ENCODE measurements around the gene PSME3. TPM values are rescaled to one million over a fixed set of nuclear protein-coding genes. Genes with fewer than 3 reads are reported as not detected.

Gene PSME3
- total and polyA plus RNA-seq, 2 of the 13 experiments (the other 11 are each of a cell fraction or from before 2014, with no cell fraction given), result 66.3 to 135 TPM

DNA sequence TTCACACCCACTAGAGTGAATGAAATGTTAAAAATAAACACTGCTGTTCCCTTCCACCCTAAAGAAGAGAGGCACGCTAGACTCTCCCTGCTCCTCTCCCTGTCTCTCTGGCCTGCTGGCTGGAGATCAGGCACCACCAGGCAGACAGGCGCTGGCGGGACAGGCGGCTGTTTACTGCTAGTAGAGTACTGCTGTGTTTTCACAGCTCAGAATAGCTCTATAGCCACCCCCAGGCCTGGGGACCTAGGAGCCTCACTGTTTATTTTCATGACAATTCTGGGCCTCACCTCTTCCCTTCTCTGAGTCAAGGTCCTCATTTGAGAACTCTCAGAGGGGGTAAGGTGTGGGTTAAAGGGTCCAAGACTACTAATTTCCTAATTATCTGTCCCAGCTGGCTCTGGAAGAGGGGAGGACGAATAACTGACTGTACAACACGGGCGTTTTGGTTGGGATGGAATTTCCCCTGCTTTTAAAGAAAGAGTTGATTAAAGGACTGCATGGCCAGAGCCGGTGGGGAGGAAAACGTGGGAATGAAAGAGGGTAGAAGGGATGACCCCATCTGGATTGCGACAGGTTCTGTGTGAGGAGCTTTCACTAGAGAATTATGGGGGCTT lies 58.4 kb downstream of the PSME3 start (continued):
- TF ChIP-seq, protein P1, sequence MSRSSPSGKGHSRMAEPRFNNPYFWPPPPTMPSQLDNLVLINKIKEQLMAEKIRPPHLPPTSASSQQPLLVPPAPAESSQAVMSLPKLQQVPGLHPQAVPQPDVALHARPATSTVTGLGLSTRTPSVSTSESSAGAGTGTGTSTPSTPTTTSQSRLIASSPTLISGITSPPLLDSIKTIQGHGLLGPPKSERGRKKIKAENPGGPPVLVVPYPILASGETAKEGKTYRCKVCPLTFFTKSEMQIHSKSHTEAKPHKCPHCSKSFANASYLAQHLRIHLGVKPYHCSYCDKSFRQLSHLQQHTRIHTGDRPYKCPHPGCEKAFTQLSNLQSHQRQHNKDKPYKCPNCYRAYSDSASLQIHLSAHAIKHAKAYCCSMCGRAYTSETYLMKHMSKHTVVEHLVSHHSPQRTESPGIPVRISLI (CRISPR knock-in tag; IDR thresholded peaks at IDR 0.05; ENCODE audit: borderline replicate concordance), result no peak
- 0 out of 2 replicates have a peak, but pooled peaks have one; percentile 62 for TF ChIP-seq FOXJ3 (CRISPR knock-in tag; IDR thresholded peaks at IDR 0.05; ENCODE audit: borderline replicate concordance)
- TF ChIP-seq NR2F2 (IDR thresholded peaks at IDR 0.05; ENCODE audit: borderline replicate concordance, low read depth), result 0 out of 2 replicates have a peak, but pooled peaks have one; percentile 24
- no peak for TF ChIP-seq MED8 (CRISPR knock-in tag; IDR thresholded peaks at IDR 0.05; ENCODE audit: insufficient replicate concordance)
- no peak for TF ChIP-seq ZFP1 (CRISPR knock-in tag; IDR thresholded peaks at IDR 0.05)
- peak; percentile 74; the same call in 1 of the 2 replicates for TF ChIP-seq ERF (CRISPR knock-in tag; IDR thresholded peaks at IDR 0.05)
- TF ChIP-seq TARDBP (CRISPR knock-in tag; IDR thresholded peaks at IDR 0.05), result peak; percentile 78; the same call in 1 of the 2 replicates
- no peak for TF ChIP-seq ZBTB42 (CRISPR knock-in tag; IDR thresholded peaks at IDR 0.05)
- no peak for TF ChIP-seq U2AF1 (optimal IDR thresholded peaks at IDR 0.05; ENCODE audit: low read depth, low read length)
- TF ChIP-seq HNF4G (IDR thresholded peaks at IDR 0.05; ENCODE audit: borderline replicate concordance, low read depth, low read length), result no peak
- peak; percentile 60; the same call in 1 of the 2 replicates for TF ChIP-seq HNF4G (CRISPR knock-in tag; IDR thresholded peaks at IDR 0.05; ENCODE audit: borderline replicate concordance, low read depth)
- TF ChIP-seq, protein P2, sequence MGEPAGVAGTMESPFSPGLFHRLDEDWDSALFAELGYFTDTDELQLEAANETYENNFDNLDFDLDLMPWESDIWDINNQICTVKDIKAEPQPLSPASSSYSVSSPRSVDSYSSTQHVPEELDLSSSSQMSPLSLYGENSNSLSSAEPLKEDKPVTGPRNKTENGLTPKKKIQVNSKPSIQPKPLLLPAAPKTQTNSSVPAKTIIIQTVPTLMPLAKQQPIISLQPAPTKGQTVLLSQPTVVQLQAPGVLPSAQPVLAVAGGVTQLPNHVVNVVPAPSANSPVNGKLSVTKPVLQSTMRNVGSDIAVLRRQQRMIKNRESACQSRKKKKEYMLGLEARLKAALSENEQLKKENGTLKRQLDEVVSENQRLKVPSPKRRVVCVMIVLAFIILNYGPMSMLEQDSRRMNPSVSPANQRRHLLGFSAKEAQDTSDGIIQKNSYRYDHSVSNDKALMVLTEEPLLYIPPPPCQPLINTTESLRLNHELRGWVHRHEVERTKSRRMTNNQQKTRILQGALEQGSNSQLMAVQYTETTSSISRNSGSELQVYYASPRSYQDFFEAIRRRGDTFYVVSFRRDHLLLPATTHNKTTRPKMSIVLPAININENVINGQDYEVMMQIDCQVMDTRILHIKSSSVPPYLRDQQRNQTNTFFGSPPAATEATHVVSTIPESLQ (CRISPR knock-in tag; conservative IDR thresholded peaks at IDR 0.05), result no peak
- TF ChIP-seq, protein P3, sequence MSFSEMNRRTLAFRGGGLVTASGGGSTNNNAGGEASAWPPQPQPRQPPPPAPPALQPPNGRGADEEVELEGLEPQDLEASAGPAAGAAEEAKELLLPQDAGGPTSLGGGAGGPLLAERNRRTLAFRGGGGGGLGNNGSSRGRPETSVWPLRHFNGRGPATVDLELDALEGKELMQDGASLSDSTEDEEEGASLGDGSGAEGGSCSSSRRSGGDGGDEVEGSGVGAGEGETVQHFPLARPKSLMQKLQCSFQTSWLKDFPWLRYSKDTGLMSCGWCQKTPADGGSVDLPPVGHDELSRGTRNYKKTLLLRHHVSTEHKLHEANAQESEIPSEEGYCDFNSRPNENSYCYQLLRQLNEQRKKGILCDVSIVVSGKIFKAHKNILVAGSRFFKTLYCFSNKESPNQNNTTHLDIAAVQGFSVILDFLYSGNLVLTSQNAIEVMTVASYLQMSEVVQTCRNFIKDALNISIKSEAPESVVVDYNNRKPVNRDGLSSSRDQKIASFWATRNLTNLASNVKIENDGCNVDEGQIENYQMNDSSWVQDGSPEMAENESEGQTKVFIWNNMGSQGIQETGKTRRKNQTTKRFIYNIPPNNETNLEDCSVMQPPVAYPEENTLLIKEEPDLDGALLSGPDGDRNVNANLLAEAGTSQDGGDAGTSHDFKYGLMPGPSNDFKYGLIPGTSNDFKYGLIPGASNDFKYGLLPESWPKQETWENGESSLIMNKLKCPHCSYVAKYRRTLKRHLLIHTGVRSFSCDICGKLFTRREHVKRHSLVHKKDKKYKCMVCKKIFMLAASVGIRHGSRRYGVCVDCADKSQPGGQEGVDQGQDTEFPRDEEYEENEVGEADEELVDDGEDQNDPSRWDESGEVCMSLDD (CRISPR knock-in tag; IDR thresholded peaks at IDR 0.05; ENCODE audit: borderline replicate concordance), result no peak
- TF ChIP-seq ZNF264 (CRISPR knock-in tag; IDR thresholded peaks at IDR 0.05), result no peak
- TF ChIP-seq AKAP8 (CRISPR knock-in tag; IDR thresholded peaks at IDR 0.05), result no peak
- no peak for TF ChIP-seq ZFYVE20 (CRISPR knock-in tag; IDR thresholded peaks at IDR 0.05; ENCODE audit: borderline replicate concordance, low read depth)
- TF ChIP-seq DRAP1 (CRISPR knock-in tag; IDR thresholded peaks at IDR 0.05), result peak; percentile 53
- no peak for TF ChIP-seq ZC3H13 (CRISPR knock-in tag; IDR thresholded peaks at IDR 0.05)
- TF ChIP-seq KLF9 (CRISPR knock-in tag; IDR thresholded peaks at IDR 0.05; ENCODE audit: low read depth), result no peak
- peak; percentile 63; the same call in 1 of the 2 replicates for TF ChIP-seq ZNF580 (CRISPR knock-in tag; IDR thresholded peaks at IDR 0.05; ENCODE audit: borderline replicate concordance, low read depth)

Measured in HepG2 (cell line).